Parietal lobe (tissue), 1 donor: ENCODE data around the gene PLEKHG3. TPM values are rescaled to one million over a fixed set of nuclear protein-coding genes. Genes with fewer than 3 reads are reported as not detected.

Experiments
- total RNA-seq: library from RNA; depleted of rRNA; stranded (reverse); fragments of >200 nt; gene quantifications from one replicate; pipeline ENCODE4 v1.2.3, GENCODE V29; 2014

PLEKHG3 gene
- 9.7 TPM for total RNA-seq

GRCh38 chr14:64704143-64704742 is at the start of gene PLEKHG3:
PLEKHG3 (plus strand) TSS chr14:64704424; CDS start chr14:64727632, 23,208 bp downstream.

Other genes starting within 250 kb of the PLEKHG3 start
- 19.1 TPM for gene AKAP5, start 238.9 kb upstream of the PLEKHG3 start, total RNA-seq
- gene ZBTB25, start 200.6 kb upstream of the PLEKHG3 start, total RNA-seq = 21.0 TPM
- gene ZBTB1, start 199.7 kb upstream of the PLEKHG3 start, total RNA-seq = 47.6 TPM
- 10.3 TPM for gene HSPA2, start 163.7 kb upstream of the PLEKHG3 start, total RNA-seq
- not detected for gene PPP1R36, start 154.5 kb upstream of the PLEKHG3 start, total RNA-seq
- 23.5 TPM for gene SPTB, start 175.5 kb downstream of the PLEKHG3 start, total RNA-seq
- 51.3 TPM for gene CHURC1, start 210.0 kb downstream of the PLEKHG3 start, total RNA-seq
- gene GPX2, start 238.3 kb downstream of the PLEKHG3 start, total RNA-seq = not detected